B cell (primary cell): Measurements from ENCODE around the gene ZMYM5. TPM values are rescaled to one million over a fixed set of nuclear protein-coding genes. Genes with fewer than 3 reads are reported as not detected.
"Not testable (repeated sequence)": the region's sequence is repeated elsewhere in the genome, so short reads cannot be mapped to it uniquely, and the experiment has no call there.

Experiments
- ATAC-seq: fragments of 200-7000 bp; cut with Tn5 transposase; one replicate; pipeline ENCODE4 v1.10.0; 2021; ENCODE audit warnings: low read depth, mild to moderate bottlenecking, moderate number of reproducible peaks, moderate library complexity
- CTCF ChIA-PET: fragments of 350-600 bp; sonication (Branson Sonifier 250); formaldehyde crosslinking; loops from one replicate; lab custom pipeline; 2021; ENCODE audit warnings: antibody characterized with exemption, inconsistent platforms; lab: Charles Lee
- POLR2A ChIA-PET: fragments of 350-600 bp; sonication (Branson Sonifier 250); formaldehyde crosslinking; loops from one replicate; lab custom pipeline; 2021; ENCODE audit warnings: antibody characterized with exemption; lab: Charles Lee
- DNase-seq: peaks from one replicate; pipeline ENCODE4 v3.0.0; 2013
- H2AFZ ChIP-seq: 2 replicates; pipeline ENCODE4 v1.6.1; 2012; ENCODE audit warnings: mild to moderate bottlenecking, low read depth, low read length; ENCODE audit not compliant: insufficient read depth, poor library complexity, severe bottlenecking
- H3K27ac ChIP-seq, 2 donors: 1 replicate in 1 of 2; 2 replicates in 1 of 2; pipeline ENCODE4 v1.5.1; 2012 to 2013; ENCODE audit warnings: low read length in 2 of 2, mild to moderate bottlenecking in 2 of 2, moderate library complexity in 1 of 2
- H3K27me3 ChIP-seq, 4 experiments: fragments of 200-600 bp in 1 of 4; sonication (generic) in 1 of 4; replicated peaks in 1 of 4; 1 replicate in 2 of 4; 2 replicates in 2 of 4; pipeline versions ENCODE4 v1.6.1 to v1.7.0; 2013 to 2016; ENCODE audit warnings: low read length in 3 of 4, mild to moderate bottlenecking in 2 of 4, mixed read lengths in 1 of 4, moderate library complexity in 1 of 4; ENCODE audit not compliant: insufficient read depth in 4 of 4, control insufficient read depth in 3 of 4; ENCODE audit errors: control extremely low read depth in 1 of 4
- H3K36me3 ChIP-seq, 2 experiments: replicated peaks in 1 of 2; 1 replicate in 1 of 2; 2 replicates in 1 of 2; pipeline versions ENCODE4 v1.6.1 to v1.7.1; 2013; ENCODE audit warnings: low read length in 1 of 2; ENCODE audit not compliant: insufficient read depth in 2 of 2, control insufficient read depth in 1 of 2; ENCODE audit errors: control extremely low read depth in 1 of 2, extremely low read depth in 1 of 2
- H3K4me1 ChIP-seq, 2 donors: fragments of 200-600 bp in 1 of 2; sonication (generic) in 1 of 2; 1 replicate in 1 of 2; 2 replicates in 1 of 2; pipeline versions ENCODE4 v1.5.1 to v1.6.1; 2013 to 2017; ENCODE audit warnings: low read length in 2 of 2; ENCODE audit not compliant: control insufficient read depth in 2 of 2, insufficient read depth in 2 of 2
- H3K4me2 ChIP-seq: replicated peaks from 2 replicates; pipeline ENCODE3; 2012; ENCODE audit warnings: mild to moderate bottlenecking, low read depth, low read length; ENCODE audit not compliant: poor library complexity, severe bottlenecking
- H3K4me3 ChIP-seq, 5 experiments: fragments of 200-600 bp in 1 of 5; sonication (generic) in 1 of 5; 1 replicate in 3 of 5; 2 replicates in 2 of 5; pipeline versions ENCODE4 v1.5.1 to v1.7.0; 2011 to 2016; ENCODE audit warnings: low read length in 4 of 5, mild to moderate bottlenecking in 4 of 5, low read depth in 2 of 5, control low read depth in 1 of 5, moderate library complexity in 1 of 5; ENCODE audit not compliant: insufficient read depth in 1 of 5; ENCODE audit errors: control extremely low read depth in 1 of 5, extremely low read depth in 1 of 5
- H3K79me2 ChIP-seq: fragments of 200-600 bp; sonication (generic); one replicate; pipeline ENCODE4 v1.6.0; 2016; ENCODE audit warnings: low read length; ENCODE audit not compliant: control insufficient read depth, insufficient read depth
- H3K9ac ChIP-seq: fragments of 200-600 bp; sonication (generic); 2 replicates; pipeline ENCODE4 v1.6.1; 2017; ENCODE audit warnings: mild to moderate bottlenecking, low read length, moderate library complexity
- H3K9me3 ChIP-seq, 3 donors: one replicate each; pipeline versions ENCODE4 v1.6.1 to v1.7.1; 2013; ENCODE audit warnings: low read length in 2 of 3; ENCODE audit not compliant: control insufficient read depth in 2 of 3, insufficient read depth in 1 of 3; ENCODE audit errors: control extremely low read depth in 1 of 3
- H4K20me1 ChIP-seq: 2 replicates; pipeline ENCODE4 v1.6.0; 2012; ENCODE audit warnings: mild to moderate bottlenecking, low read length; ENCODE audit not compliant: insufficient read depth, control insufficient read depth, poor library complexity, severe bottlenecking
- H3K27ac Mint-ChIP-seq: one replicate; pipeline ENCODE4 v1.8.0; 2021; ENCODE audit warnings: mixed read lengths
- H3K27me3 Mint-ChIP-seq: one replicate; pipeline ENCODE4 v1.8.0; 2021; ENCODE audit warnings: mixed read lengths
- H3K4me1 Mint-ChIP-seq: one replicate; pipeline ENCODE4 v1.8.0; 2021; ENCODE audit warnings: mixed read lengths
- H3K4me3 Mint-ChIP-seq: one replicate; pipeline ENCODE4 v1.8.0; 2021; ENCODE audit warnings: mixed read lengths
- H3K9me3 Mint-ChIP-seq: one replicate; pipeline ENCODE4 v1.8.0; 2022; ENCODE audit warnings: mixed read lengths; ENCODE audit not compliant: insufficient read depth
- CTCF ChIP-seq: fragments of 200-600 bp; IDR thresholded peaks from one replicate; pipeline ENCODE4 v1.8.0; 2022; ENCODE audit warnings: antibody characterized with exemption, mild to moderate bottlenecking
- EZH2 ChIP-seq: IDR thresholded peaks from 2 replicates; pipeline ENCODE4 v1.6.1; 2012; ENCODE audit warnings: borderline replicate concordance, low read depth, mild to moderate bottlenecking, moderate library complexity, low read length; ENCODE audit not compliant: insufficient read depth, poor library complexity, severe bottlenecking
- WGBS: methylation state at CpG from one replicate; pipeline ENCODE4 v1.1.5; 2013; ENCODE audit warnings: missing lambda C conversion rate; ENCODE audit not compliant: insufficient coverage; 5-methylcytosine and 5-hydroxymethylcytosine counted together
- intact Hi-C: fragments of 100-400 bp; cut with micrococcal nuclease; formaldehyde crosslinking; loops from one replicate; pipeline ENCODE4 v1.10.0; 2022
- polyA plus RNA-seq: library from polyadenylated mRNA; depleted of rRNA; stranded (reverse); fragments of >200 nt; gene quantifications from 2 replicates; pipeline ENCODE4 v1.2.3, GENCODE V29; 2012
- total RNA-seq, 2 donors: library from RNA; stranded (reverse); fragments of 120-200 nt in 1 of 2; gene quantifications; 1 replicate in 1 of 2; 2 replicates in 1 of 2; pipeline versions ENCODE4 v1.2.3 to v1.2.4, GENCODE V29; 2013 to 2022

The ZMYM5 gene
- total and polyA plus RNA-seq, 2 donors (not counting 1 experiment from before 2014, with no cell fraction given) = 14.3 to 23.0 TPM

- H3K27ac Mint-ChIP-seq = peak overlapping the region; percentile 100
- intact Hi-C loops = loop anchor here (5.0 kb wide), 1 partner anchor 381 kb away; the partner anchor contains the start of gene GJA3
These were observed 81.9 kb downstream of the ZMYM5 start for GRCh38 chr13:19781526-19781925.

GRCh38 chr13:19780753-19781418 is 82.6 kb downstream of the ZMYM5 start:
- CTCF ChIA-PET = interaction anchor here (0.7 to 1.4 kb wide), 2 partner anchors 83 to 305 kb away, joined by 3 to 4 read pairs; partner anchors contain the start of gene ZMYM5
- 90% methylated on average over 13 of the region's 22 CpGs for WGBS
- Histone ChIP-seq H3K27ac (peak overlapping the region; percentile 88 to 92), H3K4me1 (peaks cover 5 to 15% of the 10 kb centered on the region in 2 donors), H3K79me2 (peaks cover 48% of the 10 kb centered on the region), H4K20me1 (peaks cover 36% of the 10 kb centered on the region), H3K9ac (peak overlapping the region; percentile 99), H3K4me2 (peak overlapping the region; percentile 82), H3K4me3 (peak overlapping the region in 4 of 5 experiments; percentile 96 to 98 (median 98))
- not testable (repeated sequence) for H3K27me3 Mint-ChIP-seq, H3K9me3 ChIP-seq, ATAC-seq, H3K27me3 ChIP-seq, H3K9me3 Mint-ChIP-seq, H3K36me3 ChIP-seq, H3K27ac Mint-ChIP-seq, DNase-seq, H2AFZ ChIP-seq
- Mint-ChIP-seq H3K4me3 (peak overlapping the region; percentile 98), H3K4me1 (peaks cover 14% of the 10 kb centered on the region)
- POLR2A ChIA-PET = interaction anchor here (0.9 to 1.5 kb wide), 2 partner anchors 48 to 80 kb away, joined by 7 to 14 read pairs; no protein-coding TSS in a partner anchor
- intact Hi-C loops = loop anchor here (5.0 kb wide), 1 partner anchor 381 kb away; the partner anchor contains the start of gene GJA3

More at GRCh38 chr13:19781526-19781925, 81.9 kb downstream of the ZMYM5 start:
- ATAC-seq = no peak
- Histone ChIP-seq H3K4me3 (peak overlapping the region; percentile 91 to 98 (median 98)), H3K79me2 (peaks cover 41% of the 10 kb centered on the region), H2AFZ (peak overlapping the region; percentile 79), H3K4me1 (peaks cover 5 to 10% of the 10 kb centered on the region in 2 donors), H3K9me3 (no peaks in the 10 kb centered on the region), H3K4me2 (peak overlapping the region; percentile 82), H3K27me3 (no peaks in the 10 kb centered on the region), H3K27ac (peak overlapping the region; percentile 88 to 92), H3K36me3 (no peaks in the 10 kb centered on the region), H3K9ac (peak overlapping the region; percentile 99), H4K20me1 (peaks cover 30% of the 10 kb centered on the region)
- H3K9me3 Mint-ChIP-seq = no peaks in the 10 kb centered on the region
- peaks cover 10% of the 10 kb centered on the region for H3K4me1 Mint-ChIP-seq
- peak overlapping the region; percentile 98 for H3K4me3 Mint-ChIP-seq
- no peak for DNase-seq
- no peaks in the 10 kb centered on the region for H3K27me3 Mint-ChIP-seq
- TF ChIP-seq CTCF = no peak
- TF ChIP-seq EZH2 = no peak
- POLR2A ChIA-PET = interaction anchor here (0.7 to 2.6 kb wide), 5 partner anchors 20 to 90 kb away, joined by 3 to 14 read pairs (median 7); partner anchors contain the start of gene ZMYM5
- 13% methylated on average over 3 of the region's 9 CpGs for WGBS
- CTCF ChIA-PET = interaction anchor here (0.7 to 1.8 kb wide), 3 partner anchors 10 to 305 kb away, joined by 3 to 4 read pairs (median 3); partner anchors contain the start of gene ZMYM5

Other genes starting within 250 kb of the ZMYM5 start
- 98.3 and 106 TPM in 2 replicates for gene MPHOSPH8, start 230.0 kb downstream of the ZMYM5 start, total RNA-seq
- 25.6 and 32.7 TPM in 2 replicates for gene MPHOSPH8, start 230.0 kb downstream of the ZMYM5 start, polyA plus RNA-seq
- 121 and 127 TPM in 2 replicates for gene PSPC1, start 80.7 kb downstream of the ZMYM5 start, total RNA-seq
- 55.3 and 64.9 TPM in 2 replicates for gene PSPC1, start 80.7 kb downstream of the ZMYM5 start, polyA plus RNA-seq
- gene ZMYM2, start 95.1 kb upstream of the ZMYM5 start, total RNA-seq = 131 and 141 TPM in 2 replicates
- 21.7 and 32.1 TPM in 2 replicates for gene ZMYM2, start 95.1 kb upstream of the ZMYM5 start, polyA plus RNA-seq